ENCODE measurements around the gene SEMA4D.

The SEMA4D gene

DNA sequence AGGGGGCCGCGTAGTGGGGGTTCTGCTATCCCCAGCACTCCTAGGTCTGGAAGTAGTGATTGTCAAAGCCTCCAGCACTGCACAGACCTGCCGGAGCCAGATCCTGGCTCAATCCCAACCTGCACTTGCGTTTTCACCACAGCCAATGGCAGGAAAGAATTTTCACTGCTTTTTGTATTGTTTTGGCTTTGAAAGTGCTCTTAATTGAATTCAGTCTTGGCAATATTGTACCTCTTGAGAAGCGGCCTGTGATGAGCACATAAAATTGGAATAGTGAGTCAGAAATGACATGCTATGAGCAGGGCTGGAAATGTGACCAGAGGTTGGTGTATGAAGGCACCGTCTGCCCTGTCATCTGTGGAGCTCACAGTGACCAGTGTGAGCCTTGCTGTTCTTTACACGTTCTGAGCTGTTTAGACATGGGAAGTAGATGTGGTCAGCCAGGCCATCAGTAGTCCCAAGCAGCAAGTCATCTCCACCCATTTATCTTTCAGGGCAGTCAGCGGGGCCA, 138.1 kb downstream of the SEMA4D start:
- no peaks in the 10 kb centered on the region for H3K9me2 ChIP-seq (replicated peaks; ENCODE audit: low read depth, low read length)
- H4K20me1 ChIP-seq (ENCODE audit: insufficient read depth, low read length, poor library complexity, severe bottlenecking) = no peaks in the 10 kb centered on the region
- TF ChIP-seq, protein P1, sequence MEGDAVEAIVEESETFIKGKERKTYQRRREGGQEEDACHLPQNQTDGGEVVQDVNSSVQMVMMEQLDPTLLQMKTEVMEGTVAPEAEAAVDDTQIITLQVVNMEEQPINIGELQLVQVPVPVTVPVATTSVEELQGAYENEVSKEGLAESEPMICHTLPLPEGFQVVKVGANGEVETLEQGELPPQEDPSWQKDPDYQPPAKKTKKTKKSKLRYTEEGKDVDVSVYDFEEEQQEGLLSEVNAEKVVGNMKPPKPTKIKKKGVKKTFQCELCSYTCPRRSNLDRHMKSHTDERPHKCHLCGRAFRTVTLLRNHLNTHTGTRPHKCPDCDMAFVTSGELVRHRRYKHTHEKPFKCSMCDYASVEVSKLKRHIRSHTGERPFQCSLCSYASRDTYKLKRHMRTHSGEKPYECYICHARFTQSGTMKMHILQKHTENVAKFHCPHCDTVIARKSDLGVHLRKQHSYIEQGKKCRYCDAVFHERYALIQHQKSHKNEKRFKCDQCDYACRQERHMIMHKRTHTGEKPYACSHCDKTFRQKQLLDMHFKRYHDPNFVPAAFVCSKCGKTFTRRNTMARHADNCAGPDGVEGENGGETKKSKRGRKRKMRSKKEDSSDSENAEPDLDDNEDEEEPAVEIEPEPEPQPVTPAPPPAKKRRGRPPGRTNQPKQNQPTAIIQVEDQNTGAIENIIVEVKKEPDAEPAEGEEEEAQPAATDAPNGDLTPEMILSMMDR (conservative IDR thresholded peaks at IDR 0.05; ENCODE audit: low read length) = no peak
- no peak for TF ChIP-seq EZH2phosphoT487 (IDR thresholded peaks at IDR 0.05; ENCODE audit: borderline replicate concordance)
- H3K4me2 ChIP-seq (ENCODE audit: low read depth, low read length, poor library complexity, severe bottlenecking) = no peak overlapping the region
- peaks cover 11% of the 10 kb centered on the region for H3K4me1 ChIP-seq (ENCODE audit: insufficient read depth, low read length, poor library complexity, severe bottlenecking)
- no peaks in the 10 kb centered on the region for H3F3A ChIP-seq (ENCODE audit: low read depth)
- no peak overlapping the region for H3K4me3 ChIP-seq (ENCODE audit: low read length, poor library complexity, severe bottlenecking)
- H2AFZ ChIP-seq (ENCODE audit: low read length) = no peak overlapping the region
- no peaks in the 10 kb centered on the region for H3K9me3 ChIP-seq (ENCODE audit: insufficient read depth, low read depth, low read length)
- H3K79me2 ChIP-seq (ENCODE audit: insufficient read depth, low read length) = no peaks in the 10 kb centered on the region
- H3K36me3 ChIP-seq (ENCODE audit: insufficient read depth, low read length) = peaks cover 75% of the 10 kb centered on the region; the same call in 1 of the 2 replicates
- H3K9ac ChIP-seq (ENCODE audit: low read depth, low read length, poor library complexity, severe bottlenecking) = no peak overlapping the region
- H3K27me3 ChIP-seq (ENCODE audit: insufficient read depth, low read length, poor library complexity, severe bottlenecking) = no peaks in the 10 kb centered on the region

DNA sequence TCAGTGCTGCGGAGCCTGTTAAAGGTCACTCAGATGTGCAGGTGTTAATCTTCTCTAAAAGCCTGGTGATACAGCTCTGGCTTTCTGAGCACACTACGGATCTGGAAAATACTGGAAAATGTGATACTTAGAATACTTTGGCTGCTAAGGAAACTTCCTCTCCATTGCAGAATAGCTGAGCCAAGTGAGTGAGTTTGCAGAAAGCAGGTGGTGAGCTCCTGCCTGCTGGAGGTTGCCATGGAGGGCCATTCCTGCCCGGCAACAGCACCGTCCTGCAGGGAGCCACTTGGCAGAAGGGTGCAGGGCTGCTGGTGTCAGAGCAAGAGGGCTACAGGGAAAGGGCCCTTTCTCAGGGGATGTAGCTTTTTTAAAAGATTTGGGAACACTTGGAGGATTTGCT, 138.9 kb downstream of the SEMA4D start:
- H3K4me3 ChIP-seq (ENCODE audit: low read length, poor library complexity, severe bottlenecking) = no peak overlapping the region
- no peak overlapping the region for H3K4me2 ChIP-seq (ENCODE audit: low read depth, low read length, poor library complexity, severe bottlenecking)
- H3F3A ChIP-seq (ENCODE audit: low read depth) = no peaks in the 10 kb centered on the region
- H4K20me1 ChIP-seq (ENCODE audit: insufficient read depth, low read length, poor library complexity, severe bottlenecking) = no peaks in the 10 kb centered on the region
- H3K27me3 ChIP-seq (ENCODE audit: insufficient read depth, low read length, poor library complexity, severe bottlenecking) = no peaks in the 10 kb centered on the region
- no peak overlapping the region for H3K9ac ChIP-seq (ENCODE audit: low read depth, low read length, poor library complexity, severe bottlenecking)
- no peak overlapping the region for H2AFZ ChIP-seq (ENCODE audit: low read length)
- peaks cover 11% of the 10 kb centered on the region for H3K4me1 ChIP-seq (ENCODE audit: insufficient read depth, low read length, poor library complexity, severe bottlenecking)
- TF ChIP-seq, protein P1 (conservative IDR thresholded peaks at IDR 0.05; ENCODE audit: low read length) = no peak
- no peak for TF ChIP-seq EZH2phosphoT487 (IDR thresholded peaks at IDR 0.05; ENCODE audit: borderline replicate concordance)
- H3K9me3 ChIP-seq (ENCODE audit: insufficient read depth, low read depth, low read length) = no peaks in the 10 kb centered on the region
- H3K79me2 ChIP-seq (ENCODE audit: insufficient read depth, low read length) = no peaks in the 10 kb centered on the region
- peaks cover 83% of the 10 kb centered on the region; the same call in 1 of the 2 replicates for H3K36me3 ChIP-seq (ENCODE audit: insufficient read depth, low read length)
- no peaks in the 10 kb centered on the region for H3K9me2 ChIP-seq (replicated peaks; ENCODE audit: low read depth, low read length)

DNA sequence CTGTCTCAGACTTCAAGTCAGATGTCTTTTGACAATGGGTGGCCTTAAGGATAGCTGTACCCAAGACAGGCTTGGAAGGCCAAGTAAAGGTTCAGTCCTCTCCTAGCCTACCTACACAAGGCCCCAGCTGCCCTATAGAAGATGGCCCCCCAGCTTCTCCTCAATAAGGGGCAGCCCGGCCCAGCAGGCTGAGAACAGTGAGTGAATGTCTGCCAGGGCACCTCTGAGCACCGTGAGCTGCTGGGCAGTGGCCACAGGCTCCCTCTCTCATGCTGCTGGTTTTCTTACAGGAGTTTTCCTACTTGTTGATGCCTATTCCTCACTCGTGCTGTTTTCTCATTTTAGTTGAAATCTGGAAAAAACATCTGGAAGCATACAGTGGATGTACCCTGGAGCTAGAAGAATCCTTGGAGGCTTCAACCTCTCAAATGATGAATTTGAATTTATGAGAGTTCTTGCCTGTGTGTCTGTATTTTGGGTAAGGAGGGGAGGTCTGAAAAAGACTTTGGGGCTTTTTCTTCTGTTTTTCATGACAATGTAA, 139.5 kb downstream of the SEMA4D start:
- Histone ChIP-seq H3K9ac (ENCODE audit: low read depth, low read length, poor library complexity, severe bottlenecking) (no peak overlapping the region), H3K9me3 (ENCODE audit: insufficient read depth, low read depth, low read length) (no peaks in the 10 kb centered on the region), H3K4me1 (ENCODE audit: insufficient read depth, low read length, poor library complexity, severe bottlenecking) (peaks cover 11% of the 10 kb centered on the region), H3K9me2 (replicated peaks; ENCODE audit: low read depth, low read length) (no peaks in the 10 kb centered on the region), H3K4me3 (ENCODE audit: low read length, poor library complexity, severe bottlenecking) (no peak overlapping the region), H3F3A (ENCODE audit: low read depth) (no peaks in the 10 kb centered on the region), H4K20me1 (ENCODE audit: insufficient read depth, low read length, poor library complexity, severe bottlenecking) (no peaks in the 10 kb centered on the region), H3K27me3 (ENCODE audit: insufficient read depth, low read length, poor library complexity, severe bottlenecking) (no peaks in the 10 kb centered on the region), H3K4me2 (ENCODE audit: low read depth, low read length, poor library complexity, severe bottlenecking) (no peak overlapping the region), H2AFZ (ENCODE audit: low read length) (no peak overlapping the region), H3K36me3 (ENCODE audit: insufficient read depth, low read length) (peaks cover 88% of the 10 kb centered on the region; the same call in 1 of the 2 replicates), H3K79me2 (ENCODE audit: insufficient read depth, low read length) (no peaks in the 10 kb centered on the region)
- TF ChIP-seq, protein P1 (conservative IDR thresholded peaks at IDR 0.05; ENCODE audit: low read length) = no peak
- no peak for TF ChIP-seq EZH2phosphoT487 (IDR thresholded peaks at IDR 0.05; ENCODE audit: borderline replicate concordance)
